Endothelial cell of umbilical vein (primary cell): ENCODE results near the gene RESP18. TPM values are rescaled to one million over a fixed set of nuclear protein-coding genes. Genes with fewer than 3 reads are reported as not detected.
A peak's percentile ranks its signal among the peaks of the same experiment; 100 is the strongest.

Experiments used
- BruUV-seq: library from RNA; stranded (reverse); fragments of 400-500 nt; replicated peaks from 2 replicates; lab custom pipeline; 2021; lab: Mats Ljungman, UMichigan
- CTCF ChIA-PET: fragments of 300-600, 350-600 bp; sonication (Branson Sonifier 250); formaldehyde crosslinking; loops from one replicate; lab custom pipeline; 2021; ENCODE audit warnings: antibody characterized with exemption, inconsistent platforms; lab: Charles Lee
- POLR2A ChIA-PET: fragments of 300-600, 350-600 bp; sonication (Branson Sonifier 250); formaldehyde crosslinking; loops from one replicate; lab custom pipeline; 2021; ENCODE audit warnings: antibody characterized with exemption, inconsistent platforms; lab: Charles Lee
- DNase-seq: peaks from one replicate; pipeline ENCODE4 v3.0.0-alpha.2; 2011; ENCODE audit warnings: low read depth, low spot score
- FAIRE-seq: peaks from 2 replicates; lab custom pipeline; 2011; peaks lifted over from hg19 to GRCh38; lab: Jason Lieb, UNC
- H2AFZ ChIP-seq: 2 replicates; pipeline ENCODE4 v1.6.0; 2012; ENCODE audit warnings: low read depth, low read length, control low read depth, inconsistent platforms
- H3K27ac ChIP-seq: 2 replicates; pipeline ENCODE4 v1.5.1; 2011; ENCODE audit warnings: low read depth, mild to moderate bottlenecking, control low read depth, low read length, moderate library complexity; ENCODE audit not compliant: insufficient read depth
- H3K27me3 ChIP-seq, 2 experiments: 2 replicates each; pipeline versions ENCODE4 v1.6.0 to v1.6.1; 2011; ENCODE audit warnings: low read length in 2 of 2, mixed read lengths in 1 of 2; ENCODE audit not compliant: control insufficient read depth in 2 of 2, insufficient read depth in 2 of 2
- H3K36me3 ChIP-seq, 2 experiments: 2 replicates in 1 of 2; 3 replicates in 1 of 2; pipeline ENCODE4 v1.5.1; 2011; ENCODE audit warnings: low read length in 2 of 2, mild to moderate bottlenecking in 1 of 2, moderate library complexity in 1 of 2; ENCODE audit not compliant: control insufficient read depth in 2 of 2, insufficient read depth in 2 of 2; ENCODE audit errors: extremely low read depth in 1 of 2
- H3K4me1 ChIP-seq: 3 replicates; pipeline ENCODE4 v1.5.1; 2011; ENCODE audit warnings: mild to moderate bottlenecking, low read length; ENCODE audit not compliant: control insufficient read depth, insufficient read depth; ENCODE audit errors: extremely low read depth
- H3K4me2 ChIP-seq: 2 replicates; pipeline ENCODE4 v1.6.1; 2011; ENCODE audit warnings: low read length, control low read depth, mixed read lengths; ENCODE audit not compliant: insufficient read depth
- H3K4me3 ChIP-seq, 3 experiments: fragments of 200-600 bp in 1 of 3; sonication (generic), shearing (Covaris generic) in 1 of 3; replicated peaks in 1 of 3; 2 replicates each; pipeline ENCODE4 v1.5.1; 2011 to 2016; ENCODE audit warnings: control low read depth in 3 of 3, low read length in 3 of 3, mild to moderate bottlenecking in 2 of 3, inconsistent platforms in 1 of 3, low read depth in 1 of 3, moderate library complexity in 1 of 3; ENCODE audit not compliant: insufficient read depth in 1 of 3
- H3K79me2 ChIP-seq: 2 replicates; pipeline ENCODE4 v1.6.0; 2012; ENCODE audit warnings: low read length, inconsistent platforms; ENCODE audit not compliant: control insufficient read depth, insufficient read depth
- H3K9ac ChIP-seq: replicated peaks from 2 replicates; pipeline ENCODE3; 2011; ENCODE audit warnings: low read length, control low read depth; ENCODE audit not compliant: insufficient read depth; ENCODE audit errors: extremely low read depth
- H3K9me1 ChIP-seq: replicated peaks from 3 replicates; pipeline ENCODE4 v1.6.0; 2011; ENCODE audit warnings: mild to moderate bottlenecking, low read length; ENCODE audit not compliant: control insufficient read depth, insufficient read depth; ENCODE audit errors: extremely low read depth
- H3K9me3 ChIP-seq: replicated peaks from 2 replicates; pipeline ENCODE4 v1.5.1; 2012; ENCODE audit warnings: low read length, inconsistent platforms; ENCODE audit not compliant: control insufficient read depth, insufficient read depth
- H4K20me1 ChIP-seq: replicated peaks from 2 replicates; pipeline ENCODE3; 2011; ENCODE audit warnings: mild to moderate bottlenecking, low read length; ENCODE audit not compliant: control insufficient read depth, insufficient read depth; ENCODE audit errors: extremely low read depth
- EZH2 ChIP-seq: IDR thresholded peaks from 2 replicates; pipeline ENCODE4 v1.6.1; 2012; ENCODE audit warnings: borderline replicate concordance, low read depth, mild to moderate bottlenecking, moderate library complexity, low read length, inconsistent platforms; ENCODE audit not compliant: severe bottlenecking
- FOS ChIP-seq: IDR thresholded peaks from 2 replicates; pipeline ENCODE4 v1.6.1; 2011; ENCODE audit warnings: mild to moderate bottlenecking, low read length, moderate library complexity, borderline replicate concordance; ENCODE audit not compliant: insufficient read depth
- GATA2 ChIP-seq: IDR thresholded peaks from 2 replicates; pipeline ENCODE4 v1.7.0; 2011; ENCODE audit warnings: low read depth, mild to moderate bottlenecking, moderate library complexity, mixed read lengths, low read length; ENCODE audit not compliant: insufficient read length, insufficient read depth
- JUN ChIP-seq: IDR thresholded peaks from 2 replicates; pipeline ENCODE4 v1.6.1; 2011; ENCODE audit warnings: borderline replicate concordance, low read depth; ENCODE audit not compliant: insufficient read length, insufficient read depth
- MYC ChIP-seq: IDR thresholded peaks from one replicate; pipeline ENCODE4 v1.6.1; 2011; ENCODE audit warnings: mild to moderate bottlenecking, low read depth, low read length
- POLR2A ChIP-seq: IDR thresholded peaks from 2 replicates; pipeline ENCODE4 v1.6.1; 2012; ENCODE audit warnings: low read depth, mild to moderate bottlenecking, control low read depth, low read length
- dilution Hi-C: fragments of 300-500 bp; cut with MboI; formaldehyde crosslinking; loops from one replicate; pipeline ENCODE4 v1.15.0; 2019; ENCODE audit warnings: low sequenced_read_pairs; ENCODE audit not compliant: extremely low pct_ligation_motif_present
- intact Hi-C: fragments of 100-400 bp; cut with micrococcal nuclease; formaldehyde crosslinking; loops from one replicate; pipeline ENCODE4 v1.10.0; 2022
- polyA plus RNA-seq, 4 experiments: library from polyadenylated mRNA; depleted of rRNA in 3 of 4; stranded (reverse) in 3 of 4; unstranded in 1 of 4; fragments of >200 nt; gene quantifications; 2 replicates each; pipeline versions ENCODE4 v1.2.1 to v1.2.3, GENCODE V29; 2011 to 2012; ENCODE audit warnings: missing spikeins in 1 of 4
- total RNA-seq: library from RNA; stranded (reverse); gene quantifications from 2 replicates; pipeline ENCODE4 v1.2.3, GENCODE V29; 2021
- TF ChIP-seq, protein P1 (sequence below), 2 donors: IDR thresholded peaks; 1 replicate in 1 of 2; 2 replicates in 1 of 2; pipeline ENCODE4 v1.5.1; 2011; ENCODE audit warnings: low read length in 2 of 2, mild to moderate bottlenecking in 2 of 2, moderate library complexity in 2 of 2, control low read depth in 1 of 2, inconsistent platforms in 1 of 2, low read depth in 1 of 2; ENCODE audit not compliant: insufficient read depth in 1 of 2; ENCODE audit errors: extremely low read depth in 1 of 2

RESP18 gene
- total and polyA plus RNA-seq, 2 donors (not counting 3 experiments of a cell fraction or from before 2014, with no cell fraction given), result not detected

DNA sequence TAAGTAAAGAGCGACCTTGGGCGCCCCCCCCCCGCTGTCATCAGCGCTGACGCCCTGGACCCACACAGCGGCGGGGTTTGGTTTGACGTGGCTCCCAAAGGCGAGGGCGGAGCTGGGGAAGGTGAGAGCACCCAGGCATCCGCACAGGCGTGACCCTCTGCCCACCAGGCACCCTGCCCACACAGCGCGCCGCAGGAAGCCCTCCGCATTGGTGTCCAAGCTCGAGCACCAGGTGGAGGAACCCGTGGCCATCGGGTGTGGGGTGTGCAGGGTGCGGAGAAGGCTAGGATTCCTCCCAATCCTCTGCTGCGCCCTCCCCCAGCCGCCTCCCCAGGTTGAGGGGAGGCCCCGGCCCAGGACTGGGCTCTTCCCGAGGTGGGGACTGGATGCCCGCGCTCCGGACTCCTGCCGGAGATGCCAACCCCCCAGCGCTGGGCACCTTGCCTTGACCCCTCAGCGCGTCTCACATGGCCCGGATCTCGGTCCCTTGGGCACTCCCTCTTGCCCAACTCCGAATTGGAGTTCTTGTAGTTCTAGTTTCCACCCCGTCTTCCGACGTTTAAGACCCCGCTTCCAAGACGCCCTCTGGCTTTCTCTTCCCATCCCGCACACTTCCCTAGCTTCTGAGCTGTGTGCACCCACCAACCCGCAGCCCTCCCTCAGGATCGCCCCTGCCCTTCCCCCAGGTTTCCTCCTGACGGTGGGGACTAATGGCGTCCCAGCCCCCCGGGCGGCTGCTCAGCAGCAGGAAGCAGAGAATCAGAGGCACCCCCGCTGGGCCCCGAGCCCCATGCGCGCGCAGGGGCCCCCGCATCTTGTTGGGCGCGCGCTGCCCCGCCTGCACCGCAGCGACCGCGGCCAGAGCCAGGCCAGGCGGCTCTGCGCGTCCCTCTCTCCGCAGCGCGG, 25.9 kb upstream of the RESP18 start:
- Histone ChIP-seq H3K4me1 (no peaks in the 10 kb centered on the region), H3K9me1 (no peaks in the 10 kb centered on the region), H3K4me2 (no peak overlapping the region), H3K4me3 (no peak overlapping the region), H3K79me2 (no peaks in the 10 kb centered on the region), H3K27me3 (peaks cover 27 to 28% of the 10 kb centered on the region in 2 experiments), H4K20me1 (no peaks in the 10 kb centered on the region), H3K36me3 (no peaks in the 10 kb centered on the region), H3K9me3 (no peaks in the 10 kb centered on the region), H3K27ac (no peak overlapping the region), H2AFZ (no peak overlapping the region), H3K9ac (no peak overlapping the region)
- TF ChIP-seq, protein P1, sequence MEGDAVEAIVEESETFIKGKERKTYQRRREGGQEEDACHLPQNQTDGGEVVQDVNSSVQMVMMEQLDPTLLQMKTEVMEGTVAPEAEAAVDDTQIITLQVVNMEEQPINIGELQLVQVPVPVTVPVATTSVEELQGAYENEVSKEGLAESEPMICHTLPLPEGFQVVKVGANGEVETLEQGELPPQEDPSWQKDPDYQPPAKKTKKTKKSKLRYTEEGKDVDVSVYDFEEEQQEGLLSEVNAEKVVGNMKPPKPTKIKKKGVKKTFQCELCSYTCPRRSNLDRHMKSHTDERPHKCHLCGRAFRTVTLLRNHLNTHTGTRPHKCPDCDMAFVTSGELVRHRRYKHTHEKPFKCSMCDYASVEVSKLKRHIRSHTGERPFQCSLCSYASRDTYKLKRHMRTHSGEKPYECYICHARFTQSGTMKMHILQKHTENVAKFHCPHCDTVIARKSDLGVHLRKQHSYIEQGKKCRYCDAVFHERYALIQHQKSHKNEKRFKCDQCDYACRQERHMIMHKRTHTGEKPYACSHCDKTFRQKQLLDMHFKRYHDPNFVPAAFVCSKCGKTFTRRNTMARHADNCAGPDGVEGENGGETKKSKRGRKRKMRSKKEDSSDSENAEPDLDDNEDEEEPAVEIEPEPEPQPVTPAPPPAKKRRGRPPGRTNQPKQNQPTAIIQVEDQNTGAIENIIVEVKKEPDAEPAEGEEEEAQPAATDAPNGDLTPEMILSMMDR (IDR thresholded peaks at IDR 0.05; ENCODE audit: extremely low read depth in 1 of 2, insufficient read depth in 1 of 2, low read depth in 1 of 2, low read length in 2 of 2), result no peak
- TF ChIP-seq GATA2, result no peak
- TF ChIP-seq EZH2, result peak; percentile 75
- no peak for FAIRE-seq
- BruUV-seq, result no TSS peak
- dilution Hi-C loops (no loop called here), intact Hi-C loops (no loop called here)
- ChIA-PET CTCF (no interaction called here), POLR2A (no interaction called here)
- no peak for DNase-seq

DNA sequence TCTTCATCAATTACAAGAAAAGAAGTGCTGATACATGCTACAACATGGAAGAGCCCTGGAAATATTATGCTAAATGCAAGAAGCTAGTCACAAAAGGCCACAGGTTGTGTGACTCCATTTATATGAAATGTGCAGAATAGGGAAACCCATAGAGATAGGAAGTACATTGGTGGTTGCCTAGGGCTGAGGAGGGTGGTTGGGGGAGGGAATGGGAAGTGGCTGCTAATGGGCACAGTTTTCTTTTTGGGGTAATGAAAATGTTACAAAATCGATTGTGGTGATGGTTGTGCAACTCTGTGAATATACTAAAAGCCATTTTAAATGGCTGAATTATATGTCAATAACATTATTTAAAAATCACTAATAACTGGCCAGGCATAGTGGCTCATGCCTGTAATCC, 24.3 kb upstream of the RESP18 start:
- no peaks in the 10 kb centered on the region for H3K36me3 ChIP-seq
- ChIA-PET CTCF (no interaction called here), POLR2A (interaction anchor here (0.7 kb wide), 1 partner anchor 180 kb away, joined by 3 read pairs; the partner anchor contains the start of gene CNPPD1)
- peaks cover 27 to 28% of the 10 kb centered on the region in 2 experiments for H3K27me3 ChIP-seq
- no peak for TF ChIP-seq POLR2A
- TF ChIP-seq JUN, result no peak
- TF ChIP-seq MYC, result no peak
- TF ChIP-seq FOS, result no peak
- no peaks in the 10 kb centered on the region for H4K20me1 ChIP-seq
- no peak overlapping the region for H3K4me2 ChIP-seq
- H3K79me2 ChIP-seq, result no peaks in the 10 kb centered on the region
- dilution Hi-C loops, result no loop called here
- H3K4me3 ChIP-seq, result no peak overlapping the region
- no peaks in the 10 kb centered on the region for H3K4me1 ChIP-seq
- no peak for DNase-seq
- FAIRE-seq, result no peak
- intact Hi-C loops, result no loop called here
- no peaks in the 10 kb centered on the region for H3K9me1 ChIP-seq
- no peaks in the 10 kb centered on the region for H3K9me3 ChIP-seq
- H2AFZ ChIP-seq, result no peak overlapping the region
- BruUV-seq, result no TSS peak
- no peak overlapping the region for H3K9ac ChIP-seq
- H3K27ac ChIP-seq, result no peak overlapping the region
